GM12874 (cell line): ENCODE measurements around the gene FMN1.

ENCODE experiments used
- TF ChIP-seq, protein P1 (sequence below): IDR thresholded peaks from 2 replicates; pipeline ENCODE4 v1.5.1; 2011; ENCODE audit warnings: low read depth, mild to moderate bottlenecking, control low read depth, low read length, moderate library complexity; ENCODE audit not compliant: insufficient read depth

The FMN1 gene

DNA sequence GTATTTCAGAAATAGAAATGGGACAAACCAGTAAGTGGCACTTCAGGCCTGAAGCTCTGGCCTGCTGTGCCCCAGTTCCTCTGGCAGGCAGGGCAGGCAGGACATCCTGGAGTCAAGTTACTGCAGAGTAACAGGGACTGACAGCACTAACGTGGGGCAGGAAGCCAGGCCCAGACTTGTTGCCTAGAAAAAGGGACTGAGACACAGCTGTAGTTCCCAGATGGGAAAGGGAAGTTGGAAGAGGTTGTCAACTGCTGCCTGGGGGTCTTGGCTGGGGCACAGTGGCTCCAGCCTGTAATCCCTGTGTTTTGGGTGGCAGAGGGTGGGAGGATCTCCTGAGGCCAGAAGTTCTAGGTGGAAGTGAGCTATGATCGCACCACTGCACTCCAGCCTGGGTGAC, 171.9 kb downstream of the FMN1 start:
- TF ChIP-seq, protein P1, sequence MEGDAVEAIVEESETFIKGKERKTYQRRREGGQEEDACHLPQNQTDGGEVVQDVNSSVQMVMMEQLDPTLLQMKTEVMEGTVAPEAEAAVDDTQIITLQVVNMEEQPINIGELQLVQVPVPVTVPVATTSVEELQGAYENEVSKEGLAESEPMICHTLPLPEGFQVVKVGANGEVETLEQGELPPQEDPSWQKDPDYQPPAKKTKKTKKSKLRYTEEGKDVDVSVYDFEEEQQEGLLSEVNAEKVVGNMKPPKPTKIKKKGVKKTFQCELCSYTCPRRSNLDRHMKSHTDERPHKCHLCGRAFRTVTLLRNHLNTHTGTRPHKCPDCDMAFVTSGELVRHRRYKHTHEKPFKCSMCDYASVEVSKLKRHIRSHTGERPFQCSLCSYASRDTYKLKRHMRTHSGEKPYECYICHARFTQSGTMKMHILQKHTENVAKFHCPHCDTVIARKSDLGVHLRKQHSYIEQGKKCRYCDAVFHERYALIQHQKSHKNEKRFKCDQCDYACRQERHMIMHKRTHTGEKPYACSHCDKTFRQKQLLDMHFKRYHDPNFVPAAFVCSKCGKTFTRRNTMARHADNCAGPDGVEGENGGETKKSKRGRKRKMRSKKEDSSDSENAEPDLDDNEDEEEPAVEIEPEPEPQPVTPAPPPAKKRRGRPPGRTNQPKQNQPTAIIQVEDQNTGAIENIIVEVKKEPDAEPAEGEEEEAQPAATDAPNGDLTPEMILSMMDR: no peak

DNA sequence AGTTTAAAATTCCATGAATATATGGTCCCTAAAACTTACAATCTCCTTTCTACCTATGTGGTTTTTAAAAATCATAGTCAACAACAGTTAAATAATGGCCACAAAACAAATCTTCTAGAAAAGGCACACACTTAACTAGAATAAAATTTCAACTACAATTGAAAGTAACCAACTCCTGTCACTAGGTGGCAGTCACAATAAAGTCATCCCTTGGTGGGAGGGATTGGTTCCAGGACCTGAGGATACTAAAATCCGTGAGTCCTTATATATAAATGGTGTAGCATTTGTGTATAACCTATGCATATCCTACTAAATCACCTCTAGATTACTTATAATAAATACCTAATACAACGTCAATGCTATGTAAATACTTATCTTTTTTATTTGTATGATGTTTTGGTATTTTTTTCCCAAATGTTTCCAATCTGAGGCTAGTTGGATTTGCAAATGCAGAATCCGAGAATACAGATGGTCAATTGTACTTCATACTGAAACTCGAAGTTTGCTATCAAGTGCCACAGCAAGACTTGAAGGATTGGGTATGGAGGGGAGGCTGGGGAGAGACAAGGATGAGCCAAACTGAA, 172.6 kb downstream of the FMN1 start:
- TF ChIP-seq, protein P1: peak; percentile 43

DNA sequence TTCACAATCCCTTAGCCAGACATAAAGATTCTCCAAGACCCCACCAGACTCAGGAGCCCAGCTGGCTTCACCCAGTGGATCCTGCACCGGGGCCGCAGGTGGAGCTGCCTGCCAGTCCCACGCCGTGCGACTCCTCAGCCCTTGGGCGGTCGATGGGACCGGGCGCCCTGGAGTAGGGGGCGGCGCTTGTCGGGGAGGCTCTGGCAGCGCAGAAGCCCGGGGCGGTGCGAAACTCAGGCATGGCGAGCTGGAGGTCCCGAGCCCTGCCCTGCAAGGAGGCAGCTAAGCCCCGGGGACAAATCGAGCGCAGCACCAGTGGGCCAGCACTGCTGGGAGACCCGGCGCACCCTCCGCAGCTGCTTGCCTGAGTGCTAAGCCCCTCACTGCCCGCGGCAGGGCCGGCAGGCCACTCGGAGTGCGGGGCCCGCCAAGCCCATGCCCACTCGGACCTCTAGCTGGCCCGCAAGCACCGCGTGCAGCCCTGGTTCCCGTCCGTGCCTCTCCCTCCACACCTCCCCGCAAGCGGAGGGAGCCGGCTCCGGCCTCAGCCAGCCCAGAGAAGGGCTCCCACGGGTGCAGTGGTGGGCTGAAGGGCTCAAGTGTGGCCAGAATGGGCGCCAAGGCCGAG, 175.0 kb downstream of the FMN1 start:
- TF ChIP-seq, protein P1: no peak

DNA sequence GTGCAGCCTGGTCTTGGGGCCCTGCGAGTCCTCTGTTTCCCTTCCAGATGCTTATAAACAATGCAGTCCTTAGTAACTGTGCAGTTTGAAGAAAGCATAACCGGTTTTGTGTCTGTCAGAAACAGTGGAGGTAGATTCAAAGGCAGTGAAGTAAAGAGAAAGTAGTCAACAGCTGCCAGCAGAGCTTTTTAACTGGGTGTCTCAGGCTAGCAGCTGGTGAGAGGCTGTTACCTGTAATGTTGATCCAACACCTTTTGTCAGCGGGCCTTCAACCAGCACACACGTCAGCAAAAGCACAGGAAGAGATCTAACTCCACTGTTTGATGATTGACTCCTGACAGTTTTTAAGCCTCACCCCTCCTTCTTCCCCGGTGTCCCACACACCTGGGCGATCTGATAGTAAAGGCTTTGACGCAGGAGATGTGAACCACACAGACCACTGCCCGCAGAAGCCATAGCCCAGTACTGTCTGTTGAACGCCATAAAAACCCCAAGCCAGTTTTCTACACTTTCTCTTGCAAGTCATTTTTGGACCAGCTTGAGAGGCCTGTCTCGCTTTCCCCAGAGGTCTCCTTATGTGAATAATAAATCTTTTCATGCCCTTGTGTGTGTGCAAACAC, 178.0 kb downstream of the FMN1 start:
- TF ChIP-seq, protein P1: no peak

DNA sequence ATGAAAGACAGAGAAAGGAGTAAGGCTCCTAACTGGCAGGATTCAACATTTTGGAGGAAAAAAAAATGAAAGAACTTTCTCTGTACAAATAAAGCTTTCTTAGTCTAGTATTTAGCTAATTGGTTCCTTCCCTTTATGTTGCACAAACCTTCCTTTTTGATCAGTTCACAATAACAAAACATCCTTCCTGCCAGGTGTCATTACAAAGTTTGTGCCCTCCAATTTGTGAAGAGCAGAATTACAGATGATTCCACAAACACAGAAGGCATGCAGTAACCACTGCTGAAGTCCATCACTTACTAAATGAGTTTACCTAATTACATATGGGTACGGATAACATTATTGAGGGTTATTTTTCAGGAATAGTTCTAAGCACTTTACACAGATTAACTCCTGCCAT, 179.9 kb downstream of the FMN1 start:
- TF ChIP-seq, protein P1: no peak

DNA sequence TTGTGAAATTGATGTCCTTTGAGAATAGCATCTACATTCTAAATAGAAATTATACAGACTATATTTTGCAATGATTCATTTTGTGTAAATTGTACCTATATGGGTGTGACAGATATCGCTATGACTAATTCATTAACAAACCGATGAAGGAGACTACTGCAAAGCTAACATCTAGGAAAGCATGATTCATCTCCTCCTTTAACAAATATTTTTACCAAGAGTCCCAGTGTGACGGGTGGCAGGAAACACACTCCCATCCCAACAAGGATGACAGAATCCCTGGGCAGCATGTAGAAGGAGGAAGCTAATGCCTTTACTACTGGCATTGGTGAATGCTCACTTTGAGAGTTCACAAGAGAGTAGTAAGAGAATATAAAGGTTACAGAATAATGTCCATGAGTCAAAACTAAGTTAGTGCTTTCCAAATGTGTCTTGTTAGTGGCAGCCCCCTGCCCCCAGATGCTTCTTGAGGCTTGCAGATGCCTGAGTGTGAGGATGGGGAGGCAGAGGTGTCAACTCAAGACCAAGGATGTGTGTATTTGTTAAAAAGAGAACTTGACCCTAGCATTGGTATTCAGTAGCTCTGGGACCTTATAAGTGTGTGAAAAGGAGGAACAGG, 180.6 kb downstream of the FMN1 start:
- TF ChIP-seq, protein P1: no peak

DNA sequence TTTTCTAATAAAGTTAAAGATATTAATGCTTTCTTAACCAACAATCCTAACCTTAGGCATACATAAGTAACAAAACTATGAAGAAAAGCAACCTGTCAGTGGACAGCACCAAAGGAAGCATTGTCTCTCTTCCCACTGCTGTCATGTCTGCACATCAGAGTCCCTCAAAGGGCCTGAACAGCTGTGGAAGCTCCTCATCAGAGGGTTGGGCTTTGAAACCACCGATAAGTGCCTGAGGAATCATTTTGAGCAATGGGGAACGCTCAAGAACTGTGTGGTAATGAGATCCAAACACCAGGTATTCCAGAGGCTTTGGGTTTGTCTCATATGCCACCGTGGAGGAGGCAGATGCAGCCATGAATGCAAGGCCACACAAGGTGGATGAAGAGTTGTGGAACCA, 182.5 kb downstream of the FMN1 start:
- TF ChIP-seq, protein P1: no peak
